AG04450 (cell line): ENCODE data around the gene ANKUB1. TPM values are rescaled to one million over a fixed set of nuclear protein-coding genes. Genes with fewer than 3 reads are reported as not detected.

Experiments
- CTCF ChIA-PET: fragments of 300-600, 350-600 bp; formaldehyde crosslinking; extraction: SDS; loops from one replicate; lab custom pipeline; 2022; ENCODE audit warnings: antibody characterized with exemption, inconsistent platforms; lab: Charles Lee
- POLR2A ChIA-PET: fragments of 350-600 bp; formaldehyde crosslinking; extraction: SDS; loops from one replicate; lab custom pipeline; 2021; ENCODE audit warnings: antibody characterized with exemption, inconsistent platforms; lab: Yijun Ruan, JAX
- DNase-seq: peaks from one replicate; pipeline ENCODE4 v3.0.0-alpha.2; 2011; ENCODE audit warnings: low read depth, low spot score
- H3K27ac ChIP-seq: one replicate; pipeline ENCODE4 v1.5.1; 2012; ENCODE audit warnings: low read depth, low read length, control low read depth
- H3K27me3 ChIP-seq: one replicate; pipeline ENCODE4 v1.6.0; 2012; ENCODE audit warnings: low read length; ENCODE audit not compliant: control insufficient read depth, insufficient read depth
- H3K4me3 ChIP-seq: 2 replicates; pipeline ENCODE4 v1.5.1; 2011; ENCODE audit warnings: mild to moderate bottlenecking, low read depth, low read length, control low read depth
- H3K9me3 ChIP-seq: 2 replicates; pipeline ENCODE4 v1.5.1; 2012; ENCODE audit warnings: low read length; ENCODE audit not compliant: control insufficient read depth, insufficient read depth
- polyA plus RNA-seq: library from polyadenylated mRNA; depleted of rRNA; stranded (reverse); fragments of >200 nt; gene quantifications from 2 replicates; pipeline ENCODE4 v1.2.3, GENCODE V29; 2011
- TF ChIP-seq, protein P1 (sequence below): IDR thresholded peaks from 2 replicates; pipeline ENCODE4 v1.5.1; 2011; ENCODE audit warnings: low read depth, low read length, control low read depth, inconsistent platforms

The ANKUB1 gene
- polyA plus RNA-seq, 1 experiment = not detected

DNA sequence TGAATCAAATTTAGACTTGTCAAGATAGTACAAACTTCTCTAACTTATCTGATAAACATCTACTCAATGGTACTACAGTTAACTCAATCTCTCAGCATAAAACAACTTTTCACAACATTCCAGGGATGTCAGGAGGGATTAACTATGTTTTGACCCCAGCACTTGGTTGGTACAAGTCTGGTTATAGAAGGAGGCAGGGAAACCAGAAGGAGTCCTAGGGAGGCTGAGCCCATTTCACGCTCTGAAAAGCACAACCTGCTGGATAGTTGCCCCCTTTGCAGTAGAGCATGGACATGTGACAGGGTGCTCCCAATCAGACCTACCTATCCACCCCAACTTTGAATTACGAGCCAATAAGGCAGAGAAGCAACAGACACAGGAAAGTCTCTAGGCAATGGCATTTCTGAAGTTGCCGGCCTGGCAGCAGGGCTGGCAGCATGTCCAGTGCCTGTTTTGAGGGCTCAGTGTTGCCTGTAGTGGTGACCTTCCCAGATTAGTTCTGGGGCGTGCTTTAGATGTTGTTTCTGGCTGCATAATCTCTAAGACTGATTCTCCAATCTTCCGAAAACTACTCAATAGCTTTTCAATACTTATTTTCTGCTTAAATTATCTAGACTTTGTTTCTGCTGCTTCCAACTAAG is 8.2 kb downstream of the ANKUB1 start:
- H3K4me3 ChIP-seq = no peak overlapping the region
- TF ChIP-seq, protein P1, sequence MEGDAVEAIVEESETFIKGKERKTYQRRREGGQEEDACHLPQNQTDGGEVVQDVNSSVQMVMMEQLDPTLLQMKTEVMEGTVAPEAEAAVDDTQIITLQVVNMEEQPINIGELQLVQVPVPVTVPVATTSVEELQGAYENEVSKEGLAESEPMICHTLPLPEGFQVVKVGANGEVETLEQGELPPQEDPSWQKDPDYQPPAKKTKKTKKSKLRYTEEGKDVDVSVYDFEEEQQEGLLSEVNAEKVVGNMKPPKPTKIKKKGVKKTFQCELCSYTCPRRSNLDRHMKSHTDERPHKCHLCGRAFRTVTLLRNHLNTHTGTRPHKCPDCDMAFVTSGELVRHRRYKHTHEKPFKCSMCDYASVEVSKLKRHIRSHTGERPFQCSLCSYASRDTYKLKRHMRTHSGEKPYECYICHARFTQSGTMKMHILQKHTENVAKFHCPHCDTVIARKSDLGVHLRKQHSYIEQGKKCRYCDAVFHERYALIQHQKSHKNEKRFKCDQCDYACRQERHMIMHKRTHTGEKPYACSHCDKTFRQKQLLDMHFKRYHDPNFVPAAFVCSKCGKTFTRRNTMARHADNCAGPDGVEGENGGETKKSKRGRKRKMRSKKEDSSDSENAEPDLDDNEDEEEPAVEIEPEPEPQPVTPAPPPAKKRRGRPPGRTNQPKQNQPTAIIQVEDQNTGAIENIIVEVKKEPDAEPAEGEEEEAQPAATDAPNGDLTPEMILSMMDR = no peak

DNA sequence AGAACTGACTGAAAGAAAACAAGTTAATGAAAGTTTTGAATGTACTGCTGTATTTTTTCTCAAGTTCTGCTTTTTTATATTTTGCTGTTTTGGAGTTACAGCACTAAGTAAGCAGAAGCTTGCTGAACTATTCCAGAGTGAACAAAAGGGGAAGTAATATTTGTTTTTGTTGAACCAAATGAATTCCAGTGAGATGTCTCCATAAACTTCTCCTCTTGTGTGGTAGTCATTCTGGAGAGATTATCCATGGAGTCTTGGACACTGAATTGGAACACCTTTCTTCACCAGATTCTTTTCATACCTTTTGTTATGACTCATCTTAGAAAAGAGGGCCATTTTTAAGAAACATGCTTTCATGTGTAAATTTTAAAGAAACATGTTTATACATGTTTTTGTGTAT is 8.8 kb downstream of the ANKUB1 start:
- Histone ChIP-seq H3K4me3 (no peak overlapping the region), H3K27me3 (no peaks in the 10 kb centered on the region), H3K27ac (no peak overlapping the region), H3K9me3 (no peaks in the 10 kb centered on the region)
- TF ChIP-seq, protein P1 = no peak
- ChIA-PET CTCF (interaction anchor here (0.6 to 3.8 kb wide), 4 partner anchors 11 to 825 kb away, joined by 4 to 61 read pairs (median 22); no protein-coding TSS in a partner anchor), POLR2A (interaction anchor here (1.0 kb wide), 1 partner anchor 18 kb away, joined by 3 read pairs; no protein-coding TSS in a partner anchor)
- DNase-seq = peak; percentile 72

More for the DNA sequence above, 8.2 kb downstream of the ANKUB1 start:
- Histone ChIP-seq H3K27ac (peak overlapping the region; percentile 74), H3K27me3 (no peaks in the 10 kb centered on the region), H3K9me3 (no peaks in the 10 kb centered on the region)
- peak; percentile 16 for DNase-seq
- CTCF ChIA-PET = interaction anchor here (0.6 to 3.8 kb wide), 4 partner anchors 12 to 826 kb away, joined by 4 to 61 read pairs (median 22); no protein-coding TSS in a partner anchor
- POLR2A ChIA-PET = interaction anchor here (1.0 kb wide), 1 partner anchor 18 kb away, joined by 3 read pairs; no protein-coding TSS in a partner anchor

DNA sequence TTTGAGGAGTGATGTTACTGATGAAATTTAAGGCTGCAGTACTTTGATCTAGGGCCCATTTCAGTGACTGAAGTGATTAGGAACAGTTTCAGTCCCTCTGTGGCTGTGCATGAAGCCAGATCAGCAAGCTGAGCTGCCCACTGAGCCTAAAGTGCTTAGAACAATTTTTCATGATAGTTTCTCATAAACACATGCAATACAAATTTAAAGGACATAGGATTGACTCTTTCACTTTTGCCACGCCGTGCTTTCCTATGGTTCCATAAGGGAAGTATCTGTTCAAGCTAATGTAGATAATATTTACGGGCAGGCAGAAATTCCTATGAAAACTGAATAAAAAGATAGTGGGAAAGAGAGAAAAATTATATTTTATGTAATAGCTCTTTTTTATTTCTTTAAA is 10.6 kb downstream of the ANKUB1 start:
- Histone ChIP-seq H3K4me3 (no peak overlapping the region), H3K9me3 (no peaks in the 10 kb centered on the region), H3K27me3 (no peaks in the 10 kb centered on the region), H3K27ac (no peak overlapping the region)
- TF ChIP-seq, protein P1 = no peak
- no peak for DNase-seq
- ChIA-PET CTCF (interaction anchor here (0.5 to 3.8 kb wide), 8 partner anchors 9 to 259 kb away, joined by 3 to 61 read pairs (median 5); no protein-coding TSS in a partner anchor), POLR2A (no interaction called here)

DNA sequence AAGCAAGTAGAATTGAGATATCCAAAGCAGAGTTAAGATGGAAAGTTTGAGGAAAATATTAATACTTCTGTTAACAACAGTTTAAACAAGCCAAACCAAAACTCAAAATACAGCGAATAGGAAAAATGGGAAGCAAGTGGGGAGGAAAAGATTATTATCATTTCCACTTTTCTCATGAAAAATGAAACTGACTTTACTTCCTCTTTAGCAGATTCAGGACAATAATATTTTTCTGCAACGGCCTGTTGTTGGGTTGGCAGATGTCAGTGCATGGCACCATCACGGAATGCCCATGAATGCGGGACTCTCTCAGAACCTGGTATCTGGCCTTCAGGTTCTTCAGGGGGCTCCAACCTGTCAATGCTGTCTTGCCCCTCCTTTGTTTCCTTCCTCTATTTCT is 11.1 kb downstream of the ANKUB1 start:
- H3K4me3 ChIP-seq = no peak overlapping the region
- CTCF ChIA-PET = interaction anchor here (3.8 kb wide), 1 partner anchor 9 kb away, joined by 61 read pairs; no protein-coding TSS in a partner anchor
- TF ChIP-seq, protein P1 = no peak
- no peak overlapping the region for H3K27ac ChIP-seq
- no peaks in the 10 kb centered on the region for H3K27me3 ChIP-seq
- POLR2A ChIA-PET = no interaction called here
- H3K9me3 ChIP-seq = no peaks in the 10 kb centered on the region
- DNase-seq = no peak
